GM12878 (cell line): ENCODE measurements around the gene SYNJ2.

Experiments used
- E2F4 ChIP-seq: IDR thresholded peaks from 2 replicates; pipeline ENCODE4 v1.6.1; 2012; ENCODE audit warnings: low read depth, low read length, improper control_type of control experiment
- NR2C2 ChIP-seq: IDR thresholded peaks from 2 replicates; pipeline ENCODE4 v1.6.1; 2011; ENCODE audit warnings: borderline replicate concordance, low read depth; ENCODE audit not compliant: control insufficient read depth, insufficient read length
- USF2 ChIP-seq: IDR thresholded peaks from 2 replicates; pipeline ENCODE4 v1.6.1; 2011; ENCODE audit warnings: low read depth, low read length, improper control_type of control experiment, borderline replicate concordance

GRCh38 chr6:158125271-158125670 lies 143.6 kb downstream of the SYNJ2 start:
- TF ChIP-seq E2F4: no peak
- TF ChIP-seq NR2C2: no peak
- no peak for TF ChIP-seq USF2
